ENCODE data around the gene LYRM1.

GRCh38 chr16:20916289-20916688 lies 15.7 kb downstream of the LYRM1 start:
- no peak for TF ChIP-seq EZH2 (IDR thresholded peaks at IDR 0.05; ENCODE audit: borderline replicate concordance, low read depth, low read length, poor library complexity, severe bottlenecking)
- TF ChIP-seq, protein P1, sequence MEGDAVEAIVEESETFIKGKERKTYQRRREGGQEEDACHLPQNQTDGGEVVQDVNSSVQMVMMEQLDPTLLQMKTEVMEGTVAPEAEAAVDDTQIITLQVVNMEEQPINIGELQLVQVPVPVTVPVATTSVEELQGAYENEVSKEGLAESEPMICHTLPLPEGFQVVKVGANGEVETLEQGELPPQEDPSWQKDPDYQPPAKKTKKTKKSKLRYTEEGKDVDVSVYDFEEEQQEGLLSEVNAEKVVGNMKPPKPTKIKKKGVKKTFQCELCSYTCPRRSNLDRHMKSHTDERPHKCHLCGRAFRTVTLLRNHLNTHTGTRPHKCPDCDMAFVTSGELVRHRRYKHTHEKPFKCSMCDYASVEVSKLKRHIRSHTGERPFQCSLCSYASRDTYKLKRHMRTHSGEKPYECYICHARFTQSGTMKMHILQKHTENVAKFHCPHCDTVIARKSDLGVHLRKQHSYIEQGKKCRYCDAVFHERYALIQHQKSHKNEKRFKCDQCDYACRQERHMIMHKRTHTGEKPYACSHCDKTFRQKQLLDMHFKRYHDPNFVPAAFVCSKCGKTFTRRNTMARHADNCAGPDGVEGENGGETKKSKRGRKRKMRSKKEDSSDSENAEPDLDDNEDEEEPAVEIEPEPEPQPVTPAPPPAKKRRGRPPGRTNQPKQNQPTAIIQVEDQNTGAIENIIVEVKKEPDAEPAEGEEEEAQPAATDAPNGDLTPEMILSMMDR (conservative IDR thresholded peaks at IDR 0.05; ENCODE audit: low read depth, low read length): no peak
